HFFc6 (cell line): Measurements from ENCODE around the gene FAM13C. TPM values are rescaled to one million over a fixed set of nuclear protein-coding genes. Genes with fewer than 3 reads are reported as not detected.

Source experiments
- DNase-seq: peaks from one replicate; pipeline ENCODE4 v3.0.0-alpha.2; 2018
- H3K27ac Mint-ChIP-seq: 2 replicates; pipeline ENCODE4 v1.8.0; 2020; ENCODE audit warnings: mild to moderate bottlenecking, mixed read lengths
- H3K27me3 Mint-ChIP-seq: 2 replicates; pipeline ENCODE4 v1.8.0; 2021; ENCODE audit warnings: mild to moderate bottlenecking, moderate library complexity, mixed read lengths; ENCODE audit not compliant: insufficient read depth
- H3K36me3 Mint-ChIP-seq: 2 replicates; pipeline ENCODE4 v1.8.0; 2021; ENCODE audit warnings: low read depth, mixed read lengths
- H3K4me1 Mint-ChIP-seq: 2 replicates; pipeline ENCODE4 v1.8.0; 2020; ENCODE audit warnings: low read depth, mixed read lengths
- H3K4me3 Mint-ChIP-seq: 2 replicates; pipeline ENCODE4 v1.8.0; 2020; ENCODE audit warnings: mild to moderate bottlenecking, moderate library complexity, mixed read lengths
- H3K9me3 Mint-ChIP-seq: 2 replicates; pipeline ENCODE4 v1.8.0; 2020; ENCODE audit warnings: mild to moderate bottlenecking, mixed read lengths
- CTCF ChIP-seq: fragments of 200-600 bp; sonication (generic); IDR thresholded peaks from 2 replicates; pipeline ENCODE4 v1.5.0; 2021; ENCODE audit warnings: antibody characterized with exemption, mild to moderate bottlenecking
- total RNA-seq, 6 experiments: library from RNA; stranded (reverse); fragmentation: NEBNext Ultra II Directional; extraction: Animal tissue kit (Norgen Biotek cat#: 25700); gene quantifications; 2 replicates in 1 of 6; 3 replicates in 5 of 6; pipeline ENCODE4 v1.2.3, GENCODE V29; 2021

The FAM13C gene
- total RNA-seq, 6 experiments from 2014 or later: not detected

- H3K4me1 Mint-ChIP-seq: no peaks in the 10 kb centered on the region
- no peak overlapping the region for H3K4me3 Mint-ChIP-seq
- no peak for DNase-seq
- no peak for TF ChIP-seq CTCF
- no peaks in the 10 kb centered on the region for H3K36me3 Mint-ChIP-seq
- no peaks in the 10 kb centered on the region for H3K27me3 Mint-ChIP-seq
- peaks cover 7% of the 10 kb centered on the region; the same call in 1 of the 2 replicates for H3K9me3 Mint-ChIP-seq
- H3K27ac Mint-ChIP-seq: no peak overlapping the region
Measured at GRCh38 chr10:59276133-59276532, 86.2 kb downstream of the FAM13C start.

DNA sequence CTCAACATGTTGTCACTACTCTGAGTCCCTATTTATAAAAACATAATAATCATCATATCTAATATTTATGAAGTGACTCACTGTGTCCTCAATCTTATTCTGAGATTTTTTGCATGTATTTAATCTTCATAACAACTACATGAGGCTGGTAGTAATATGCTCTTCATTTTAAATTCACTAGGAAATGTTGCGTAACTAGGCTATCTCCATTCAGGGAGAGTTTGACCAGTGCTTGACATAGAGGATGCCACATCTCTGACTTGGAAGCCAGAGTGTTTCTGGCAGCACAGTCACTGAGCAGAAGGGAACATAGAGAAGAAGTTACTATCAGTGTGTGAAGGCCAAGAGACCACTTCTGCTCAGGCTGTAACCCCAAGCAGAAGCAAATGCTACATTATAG is 88.9 kb downstream of the FAM13C start:
- no peaks in the 10 kb centered on the region for H3K36me3 Mint-ChIP-seq
- H3K27ac Mint-ChIP-seq: no peak overlapping the region
- H3K9me3 Mint-ChIP-seq: peaks cover 14% of the 10 kb centered on the region
- H3K27me3 Mint-ChIP-seq: no peaks in the 10 kb centered on the region; the same call in 1 of the 2 replicates
- TF ChIP-seq CTCF: no peak
- no peaks in the 10 kb centered on the region for H3K4me1 Mint-ChIP-seq
- DNase-seq: no peak
- no peak overlapping the region for H3K4me3 Mint-ChIP-seq

GRCh38 chr10:59272061-59272460 is 90.3 kb downstream of the FAM13C start:
- Mint-ChIP-seq H3K9me3 (peaks cover 14% of the 10 kb centered on the region), H3K36me3 (no peaks in the 10 kb centered on the region), H3K4me3 (no peak overlapping the region), H3K27ac (no peak overlapping the region), H3K4me1 (no peaks in the 10 kb centered on the region), H3K27me3 (no peaks in the 10 kb centered on the region; the same call in 1 of the 2 replicates)
- DNase-seq: no peak
- no peak for TF ChIP-seq CTCF

DNA sequence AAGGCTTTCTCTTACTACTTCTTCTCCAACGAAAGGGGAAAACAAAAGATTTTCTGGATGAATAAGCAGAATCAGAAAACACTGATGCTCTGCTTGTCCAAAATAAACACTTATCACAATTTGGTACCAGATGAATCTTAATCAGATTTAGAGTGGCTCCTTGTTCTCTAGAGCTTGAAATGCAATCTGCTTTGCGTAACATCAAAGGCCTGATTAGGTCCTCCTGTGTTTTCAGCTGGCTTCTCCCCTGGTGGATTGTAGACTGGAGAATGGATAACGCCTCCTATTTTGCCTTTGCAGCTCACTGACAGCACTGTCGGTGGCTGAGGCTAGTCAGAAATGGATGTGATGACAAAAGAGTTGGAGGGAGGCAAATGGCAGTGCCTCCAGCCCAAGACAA is 91.2 kb downstream of the FAM13C start:
- no peaks in the 10 kb centered on the region for H3K4me1 Mint-ChIP-seq
- DNase-seq: no peak
- H3K36me3 Mint-ChIP-seq: no peaks in the 10 kb centered on the region
- peaks cover 14% of the 10 kb centered on the region for H3K9me3 Mint-ChIP-seq
- no peaks in the 10 kb centered on the region; the same call in 1 of the 2 replicates for H3K27me3 Mint-ChIP-seq
- no peak overlapping the region for H3K27ac Mint-ChIP-seq
- H3K4me3 Mint-ChIP-seq: no peak overlapping the region
- TF ChIP-seq CTCF: no peak

DNA sequence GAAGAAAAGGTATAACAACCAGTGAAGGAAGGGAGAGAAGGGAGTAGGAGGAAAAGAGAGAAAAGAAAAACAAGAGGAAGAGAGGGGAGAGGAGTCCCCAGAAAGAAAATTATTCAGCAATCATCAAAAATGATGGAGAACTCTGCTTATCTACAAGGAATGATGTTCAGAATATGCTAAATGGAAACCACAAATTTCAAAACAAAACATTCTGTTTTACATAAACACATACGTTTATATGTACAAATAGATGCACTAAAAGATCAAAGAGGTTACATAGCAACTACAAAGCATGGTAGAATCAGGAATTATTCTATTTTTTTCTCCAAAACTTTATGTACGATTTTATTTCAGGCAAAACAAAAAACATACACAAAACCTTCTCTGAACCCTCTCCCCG is 91.9 kb downstream of the FAM13C start:
- peaks cover 14% of the 10 kb centered on the region for H3K9me3 Mint-ChIP-seq
- no peak for DNase-seq
- H3K4me3 Mint-ChIP-seq: no peak overlapping the region
- H3K27ac Mint-ChIP-seq: no peak overlapping the region
- no peaks in the 10 kb centered on the region for H3K4me1 Mint-ChIP-seq
- no peaks in the 10 kb centered on the region for H3K36me3 Mint-ChIP-seq
- no peak for TF ChIP-seq CTCF
- no peaks in the 10 kb centered on the region; the same call in 1 of the 2 replicates for H3K27me3 Mint-ChIP-seq

GRCh38 chr10:59269651-59270050 is 92.7 kb downstream of the FAM13C start:
- H3K4me3 Mint-ChIP-seq: no peak overlapping the region
- no peaks in the 10 kb centered on the region for H3K36me3 Mint-ChIP-seq
- H3K27ac Mint-ChIP-seq: no peak overlapping the region
- no peak for TF ChIP-seq CTCF
- H3K9me3 Mint-ChIP-seq: peaks cover 14% of the 10 kb centered on the region
- no peaks in the 10 kb centered on the region for H3K4me1 Mint-ChIP-seq
- DNase-seq: no peak
- no peaks in the 10 kb centered on the region; the same call in 1 of the 2 replicates for H3K27me3 Mint-ChIP-seq
